ENCODE measurements around the gene ZNF280A.
"Not testable (repeated sequence)": the region's sequence is repeated elsewhere in the genome, so short reads cannot be mapped to it uniquely, and the experiment has no call there.

DNA sequence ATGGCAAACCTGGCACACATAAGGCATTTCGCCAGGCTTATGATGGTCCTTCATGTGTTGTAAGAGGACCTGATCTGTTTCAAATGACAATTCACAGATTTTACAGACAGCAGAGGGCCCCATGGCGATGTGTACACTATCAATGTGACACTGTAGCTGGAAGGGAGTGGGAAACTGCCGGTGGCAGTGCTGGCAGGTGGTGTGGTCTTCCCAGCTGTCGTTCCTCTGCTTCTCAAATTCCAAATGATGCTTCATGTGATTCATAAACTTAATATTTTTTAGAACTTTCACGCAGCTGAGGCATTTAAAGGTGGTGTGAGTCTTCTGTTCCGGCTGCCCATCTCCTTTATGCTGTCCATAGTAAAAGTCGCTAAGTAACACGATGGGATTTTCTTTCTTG, 5.6 kb downstream of the ZNF280A start:
- TF ChIP-seq, protein P1, sequence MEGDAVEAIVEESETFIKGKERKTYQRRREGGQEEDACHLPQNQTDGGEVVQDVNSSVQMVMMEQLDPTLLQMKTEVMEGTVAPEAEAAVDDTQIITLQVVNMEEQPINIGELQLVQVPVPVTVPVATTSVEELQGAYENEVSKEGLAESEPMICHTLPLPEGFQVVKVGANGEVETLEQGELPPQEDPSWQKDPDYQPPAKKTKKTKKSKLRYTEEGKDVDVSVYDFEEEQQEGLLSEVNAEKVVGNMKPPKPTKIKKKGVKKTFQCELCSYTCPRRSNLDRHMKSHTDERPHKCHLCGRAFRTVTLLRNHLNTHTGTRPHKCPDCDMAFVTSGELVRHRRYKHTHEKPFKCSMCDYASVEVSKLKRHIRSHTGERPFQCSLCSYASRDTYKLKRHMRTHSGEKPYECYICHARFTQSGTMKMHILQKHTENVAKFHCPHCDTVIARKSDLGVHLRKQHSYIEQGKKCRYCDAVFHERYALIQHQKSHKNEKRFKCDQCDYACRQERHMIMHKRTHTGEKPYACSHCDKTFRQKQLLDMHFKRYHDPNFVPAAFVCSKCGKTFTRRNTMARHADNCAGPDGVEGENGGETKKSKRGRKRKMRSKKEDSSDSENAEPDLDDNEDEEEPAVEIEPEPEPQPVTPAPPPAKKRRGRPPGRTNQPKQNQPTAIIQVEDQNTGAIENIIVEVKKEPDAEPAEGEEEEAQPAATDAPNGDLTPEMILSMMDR (IDR thresholded peaks at IDR 0.05), result not testable (repeated sequence)
- not testable (repeated sequence) for TF ChIP-seq POLR2A (IDR thresholded peaks at IDR 0.05)

All from ovary (tissue), 3 donors.